HUES64 (cell line): Measurements from ENCODE around the gene VSTM4.

Experiments used
- H3K27ac ChIP-seq: 2 replicates; pipeline ENCODE4 v1.7.0; 2013; ENCODE audit warnings: low read depth, low read length, inconsistent platforms
- H3K27me3 ChIP-seq: 2 replicates; pipeline ENCODE4 v1.6.1; 2013; ENCODE audit warnings: mild to moderate bottlenecking, low read length; ENCODE audit not compliant: insufficient read depth
- H3K36me3 ChIP-seq: 2 replicates; pipeline ENCODE4 v1.6.1; 2013; ENCODE audit warnings: mild to moderate bottlenecking, low read length; ENCODE audit not compliant: insufficient read depth
- H3K4me1 ChIP-seq: 2 replicates; pipeline ENCODE4 v1.6.1; 2013; ENCODE audit warnings: mild to moderate bottlenecking, low read length, moderate library complexity; ENCODE audit not compliant: insufficient read depth
- H3K4me3 ChIP-seq: 2 replicates; pipeline ENCODE4 v1.5.1; 2013; ENCODE audit warnings: mild to moderate bottlenecking, low read length, moderate library complexity
- H3K9ac ChIP-seq: 2 replicates; pipeline ENCODE4 v1.6.1; 2013; ENCODE audit warnings: mild to moderate bottlenecking, low read depth, low read length
- H3K9me3 ChIP-seq: 2 replicates; pipeline ENCODE4 v1.6.1; 2013; ENCODE audit warnings: low read depth, low read length; ENCODE audit not compliant: insufficient read depth
- WGBS: fragments of 150-250, 120-280 bp; methylation state at CpG from one replicate; pipeline ENCODE4 v1.1.7; 2013; ENCODE audit warnings: missing lambda C conversion rate; 5-methylcytosine and 5-hydroxymethylcytosine counted together

Gene VSTM4

GRCh38 chr10:49132362-49132737, 17.0 kb upstream of the VSTM4 start:
- H3K27ac ChIP-seq: no peak overlapping the region
- no peaks in the 10 kb centered on the region for H3K27me3 ChIP-seq
- no peak overlapping the region for H3K4me3 ChIP-seq
- no peaks in the 10 kb centered on the region for H3K36me3 ChIP-seq
- no peaks in the 10 kb centered on the region for H3K4me1 ChIP-seq
- WGBS: 97% methylated on average over 2 of the region's 2 CpGs
- H3K9me3 ChIP-seq: no peaks in the 10 kb centered on the region
- H3K9ac ChIP-seq: no peak overlapping the region

- Histone ChIP-seq H3K4me3 (no peak overlapping the region), H3K9ac (no peak overlapping the region), H3K36me3 (no peaks in the 10 kb centered on the region), H3K9me3 (no peaks in the 10 kb centered on the region), H3K4me1 (no peaks in the 10 kb centered on the region), H3K27me3 (no peaks in the 10 kb centered on the region), H3K27ac (no peak overlapping the region)
- 95% methylated on average over 37 of the region's 37 CpGs for WGBS
Measured at GRCh38 chr10:49131507-49132361, 16.4 kb upstream of the VSTM4 start.

GRCh38 chr10:49129376-49129775, 14.1 kb upstream of the VSTM4 start:
- Histone ChIP-seq H3K4me3 (no peak overlapping the region), H3K4me1 (no peaks in the 10 kb centered on the region), H3K27me3 (no peaks in the 10 kb centered on the region), H3K27ac (no peak overlapping the region), H3K36me3 (no peaks in the 10 kb centered on the region), H3K9me3 (no peaks in the 10 kb centered on the region), H3K9ac (no peak overlapping the region)
- WGBS: 94% methylated on average over 1 of the region's 1 CpG

- Histone ChIP-seq H3K36me3 (no peaks in the 10 kb centered on the region), H3K27me3 (no peaks in the 10 kb centered on the region), H3K9ac (no peak overlapping the region), H3K27ac (no peak overlapping the region), H3K9me3 (no peaks in the 10 kb centered on the region), H3K4me1 (no peaks in the 10 kb centered on the region), H3K4me3 (no peak overlapping the region)
- 93% methylated on average over 4 of the region's 4 CpGs for WGBS
Measured at GRCh38 chr10:49128854-49129253, 13.5 kb upstream of the VSTM4 start.

GRCh38 chr10:49123981-49124950, 8.9 kb upstream of the VSTM4 start:
- Histone ChIP-seq H3K36me3 (no peaks in the 10 kb centered on the region), H3K9ac (no peak overlapping the region), H3K27ac (no peak overlapping the region), H3K4me1 (no peaks in the 10 kb centered on the region), H3K27me3 (no peaks in the 10 kb centered on the region), H3K4me3 (no peak overlapping the region), H3K9me3 (no peaks in the 10 kb centered on the region)
- WGBS: 93% methylated on average over 7 of the region's 7 CpGs

GRCh38 chr10:49120911-49121310, 5.6 kb upstream of the VSTM4 start:
- Histone ChIP-seq H3K4me3 (no peak overlapping the region), H3K27ac (no peak overlapping the region), H3K4me1 (no peaks in the 10 kb centered on the region), H3K36me3 (no peaks in the 10 kb centered on the region), H3K27me3 (0 out of 2 replicates have a peak, but pooled peaks cover 2% of the 10 kb centered on the region), H3K9ac (no peak overlapping the region), H3K9me3 (no peaks in the 10 kb centered on the region)
- 95% methylated on average over 3 of the region's 3 CpGs for WGBS

GRCh38 chr10:49119746-49120145, 4.4 kb upstream of the VSTM4 start:
- WGBS: 34% methylated on average over 2 of the region's 3 CpGs
- Histone ChIP-seq H3K9me3 (no peaks in the 10 kb centered on the region), H3K27me3 (peaks cover 9% of the 10 kb centered on the region), H3K4me1 (no peaks in the 10 kb centered on the region), H3K36me3 (no peaks in the 10 kb centered on the region), H3K27ac (no peak overlapping the region), H3K9ac (no peak overlapping the region), H3K4me3 (no peak overlapping the region)

GRCh38 chr10:49118430-49119074, 3.2 kb upstream of the VSTM4 start:
- H3K9ac ChIP-seq: no peak overlapping the region
- H3K36me3 ChIP-seq: no peaks in the 10 kb centered on the region
- 88% methylated on average over 6 of the region's 6 CpGs for WGBS
- H3K9me3 ChIP-seq: no peaks in the 10 kb centered on the region
- H3K27me3 ChIP-seq: peaks cover 21% of the 10 kb centered on the region
- no peak overlapping the region for H3K27ac ChIP-seq
- no peaks in the 10 kb centered on the region for H3K4me1 ChIP-seq
- no peak overlapping the region for H3K4me3 ChIP-seq

- H3K9ac ChIP-seq: no peak overlapping the region
- H3K4me1 ChIP-seq: no peaks in the 10 kb centered on the region
- H3K27me3 ChIP-seq: peaks cover 25% of the 10 kb centered on the region
- no peak overlapping the region for H3K27ac ChIP-seq
- no peaks in the 10 kb centered on the region for H3K36me3 ChIP-seq
- H3K9me3 ChIP-seq: no peaks in the 10 kb centered on the region
- H3K4me3 ChIP-seq: no peak overlapping the region
- 92% methylated on average over 4 of the region's 4 CpGs for WGBS
Measured at GRCh38 chr10:49117376-49118070, 2.2 kb upstream of the VSTM4 start.

- no peaks in the 10 kb centered on the region for H3K9me3 ChIP-seq
- H3K27me3 ChIP-seq: peaks cover 25% of the 10 kb centered on the region
- 92% methylated on average over 5 of the region's 5 CpGs for WGBS
- no peaks in the 10 kb centered on the region for H3K36me3 ChIP-seq
- H3K4me1 ChIP-seq: no peaks in the 10 kb centered on the region
- H3K27ac ChIP-seq: no peak overlapping the region
- no peak overlapping the region for H3K4me3 ChIP-seq
- H3K9ac ChIP-seq: no peak overlapping the region
Measured at GRCh38 chr10:49116509-49117375, 1.4 kb upstream of the VSTM4 start.
